Upper lobe of left lung (tissue), 6 donors: ENCODE measurements around the gene MKNK2. TPM values are rescaled to one million over a fixed set of nuclear protein-coding genes. Genes with fewer than 3 reads are reported as not detected.
A peak's percentile ranks its signal among the peaks of the same experiment; 100 is the strongest.

ENCODE experiments used
- ATAC-seq, 2 donors: fragments of 200-7000 bp; cut with Tn5 transposase; one replicate each; pipeline ENCODE4 v1.9.1; 2022; ENCODE audit warnings: mild to moderate bottlenecking in 2 of 2, moderate library complexity in 2 of 2; ENCODE audit not compliant: low FRiP score in 2 of 2
- DNase-seq, 2 donors: peaks; one replicate each; pipeline ENCODE4 v3.0.0-alpha.2; 2019 to 2020
- H3K27ac ChIP-seq, 4 donors: fragments of 200-600 bp; sonication (generic); one replicate each; pipeline ENCODE4 v1.5.1; 2016 to 2019
- H3K27me3 ChIP-seq, 4 donors: fragments of 200-600 bp; sonication (generic); one replicate each; pipeline ENCODE4 v1.5.1; 2017 to 2019
- H3K36me3 ChIP-seq, 4 donors: fragments of 200-600 bp; sonication (generic); one replicate each; pipeline ENCODE4 v1.5.1; 2016 to 2019
- H3K4me1 ChIP-seq, 4 donors: fragments of 200-600 bp; sonication (generic); one replicate each; pipeline ENCODE4 v1.5.1; 2018 to 2019
- H3K4me3 ChIP-seq, 4 donors: fragments of 200-600 bp; sonication (generic); one replicate each; pipeline ENCODE4 v1.5.1; 2017 to 2019; ENCODE audit warnings: mild to moderate bottlenecking in 2 of 4, moderate library complexity in 1 of 4
- H3K9me3 ChIP-seq, 4 donors: fragments of 200-600 bp; sonication (generic); one replicate each; pipeline ENCODE4 v1.5.1; 2018 to 2019
- CTCF ChIP-seq, 6 experiments: fragments of 450-650 bp in 4 of 6; fragments of 200-600 bp in 2 of 6; sonication (generic) in 2 of 6; IDR thresholded peaks; one replicate each; pipeline ENCODE4 v1.5.1; 2016 to 2019; ENCODE audit warnings: antibody characterized with exemption in 6 of 6
- EP300 ChIP-seq, 4 donors: sonication (generic); formaldehyde crosslinking; IDR thresholded peaks; one replicate each; pipeline ENCODE4 v1.5.1; 2017; ENCODE audit warnings: antibody characterized with exemption in 4 of 4, control low read depth in 2 of 4
- POLR2A ChIP-seq, 4 donors: fragments of 450-650 bp; IDR thresholded peaks; one replicate each; pipeline ENCODE4 v1.5.1; 2016 to 2017; ENCODE audit warnings: antibody characterized with exemption in 4 of 4, mild to moderate bottlenecking in 2 of 4
- POLR2AphosphoS5 ChIP-seq, 2 donors: sonication (generic); formaldehyde crosslinking; IDR thresholded peaks; one replicate each; pipeline ENCODE4 v1.5.1; 2017; ENCODE audit warnings: antibody characterized with exemption in 2 of 2
- WGBS, 2 donors: methylation state at CpG; one replicate each; pipeline ENCODE4 v1.1.5; 2017 to 2018; 5-methylcytosine and 5-hydroxymethylcytosine counted together
- total RNA-seq, 6 donors: library from RNA; depleted of rRNA in 4 of 6; stranded (reverse); fragments of >200 nt in 4 of 6; gene quantifications; one replicate each; pipeline versions ENCODE4 v1.1.0 to v1.2.1, GENCODE V29; 2016 to 2021
- donor health status: DM: no; HTN: no; CAD: no; lungs with moderate emphysema.
- donor health status: DM: no; HTN: yes; CAD: no; lungs with severe emphysema.

MKNK2 gene
- total RNA-seq, 6 donors from 2014 or later, result 200 to 397 (median 264) TPM

GRCh38 chr19:2033115-2033824 is 17.8 kb downstream of the MKNK2 start:
- peak overlapping the region; percentile 88 to 95 (median 90) for H3K27ac ChIP-seq
- no peaks in the 10 kb centered on the region for H3K27me3 ChIP-seq
- 86 to 93% methylated on average over 3 to 6 of the region's 6 CpGs for WGBS, 2 donors
- TF ChIP-seq EP300 (IDR thresholded peaks at IDR 0.05) (no peak), POLR2A (IDR thresholded peaks at IDR 0.05) (no peak), POLR2AphosphoS5 (IDR thresholded peaks at IDR 0.05) (no peak), CTCF (IDR thresholded peaks at IDR 0.05) (no peak)
- ATAC-seq (no peak), DNase-seq (no peak)
- peaks cover 2 to 8% (median 6%) of the 10 kb centered on the region in 4 donors for H3K36me3 ChIP-seq
- peaks cover 43 to 70% (median 59%) of the 10 kb centered on the region in 4 donors for H3K4me1 ChIP-seq
- no peak overlapping the region for H3K4me3 ChIP-seq
- H3K9me3 ChIP-seq, result peaks cover 0 to 7% (median 4%) of the 10 kb centered on the region in 4 donors

GRCh38 chr19:2032296-2032941 is 18.6 kb downstream of the MKNK2 start:
- TF ChIP-seq POLR2A (IDR thresholded peaks at IDR 0.05) (peak in 1 of 4 donors; percentile 74), POLR2AphosphoS5 (IDR thresholded peaks at IDR 0.05) (peak; percentile 98), CTCF (IDR thresholded peaks at IDR 0.05) (no peak), EP300 (IDR thresholded peaks at IDR 0.05) (peak; percentile 77 to 99 (median 91))
- ATAC-seq (peak; percentile 93 to 95), DNase-seq (peak; percentile 99)
- no peaks in the 10 kb centered on the region for H3K36me3 ChIP-seq
- peak overlapping the region in 2 of 4 donors; percentile 24 to 34 for H3K4me3 ChIP-seq
- peak overlapping the region; percentile 88 to 95 (median 90) for H3K27ac ChIP-seq
- 3 to 11% methylated on average over 7 to 17 of the region's 19 CpGs for WGBS, 2 donors
- peaks cover 0 to 7% (median 4%) of the 10 kb centered on the region in 4 donors for H3K9me3 ChIP-seq
- no peaks in the 10 kb centered on the region for H3K27me3 ChIP-seq
- H3K4me1 ChIP-seq, result peaks cover 51 to 74% (median 68%) of the 10 kb centered on the region in 4 donors

GRCh38 chr19:2027361-2027760 is 23.7 kb downstream of the MKNK2 start:
- ATAC-seq (peak in 1 of 2 donors; percentile 73), DNase-seq (no peak)
- no peaks in the 10 kb centered on the region for H3K36me3 ChIP-seq
- H3K27me3 ChIP-seq, result no peaks in the 10 kb centered on the region
- no peak overlapping the region for H3K4me3 ChIP-seq
- H3K9me3 ChIP-seq, result peaks cover 0 to 5% (median 2%) of the 10 kb centered on the region in 4 donors
- H3K27ac ChIP-seq, result peak overlapping the region in 2 of 4 donors; percentile 43 to 89
- TF ChIP-seq CTCF (IDR thresholded peaks at IDR 0.05) (no peak), EP300 (IDR thresholded peaks at IDR 0.05) (no peak), POLR2AphosphoS5 (IDR thresholded peaks at IDR 0.05) (no peak), POLR2A (IDR thresholded peaks at IDR 0.05) (no peak)
- WGBS, 2 donors, result 55 to 62% methylated on average over 9 of the region's 9 CpGs
- H3K4me1 ChIP-seq, result peaks cover 36 to 50% (median 46%) of the 10 kb centered on the region in 4 donors

GRCh38 chr19:2026770-2027169 is 24.3 kb downstream of the MKNK2 start:
- peaks cover 0 to 5% (median 2%) of the 10 kb centered on the region in 4 donors for H3K9me3 ChIP-seq
- H3K4me1 ChIP-seq, result peaks cover 32 to 44% (median 41%) of the 10 kb centered on the region in 4 donors
- peak overlapping the region in 2 of 4 donors; percentile 43 to 89 for H3K27ac ChIP-seq
- TF ChIP-seq EP300 (IDR thresholded peaks at IDR 0.05) (no peak), POLR2AphosphoS5 (IDR thresholded peaks at IDR 0.05) (no peak), CTCF (IDR thresholded peaks at IDR 0.05) (no peak), POLR2A (IDR thresholded peaks at IDR 0.05) (no peak)
- H3K36me3 ChIP-seq, result no peaks in the 10 kb centered on the region
- H3K4me3 ChIP-seq, result no peak overlapping the region
- no peak for DNase-seq
- 89 to 92% methylated on average over 10 of the region's 10 CpGs for WGBS, 2 donors
- H3K27me3 ChIP-seq, result no peaks in the 10 kb centered on the region
- no peak for ATAC-seq
